Heart left ventricle (tissue), 16 donors: ENCODE results near the gene INSR. TPM values are rescaled to one million over a fixed set of nuclear protein-coding genes. Genes with fewer than 3 reads are reported as not detected.

ENCODE experiments used
- ATAC-seq, 4 donors: fragments of 200-7000 bp; cut with Tn5 transposase; one replicate each; pipeline ENCODE4 v1.9.1; 2020 to 2022; ENCODE audit warnings: moderate library complexity in 4 of 4, mild to moderate bottlenecking in 3 of 4, moderate number of reproducible peaks in 1 of 4
- DNase-seq, 5 donors: peaks; one replicate each; pipeline ENCODE4 v3.0.0-alpha.2; 2020
- H3K27ac ChIP-seq, 12 donors: fragments of 200-600 bp; sonication (generic) in 4 of 12; one replicate each; pipeline versions ENCODE4 v1.5.0 to v1.8.0; 2016 to 2022; ENCODE audit warnings: mild to moderate bottlenecking in 2 of 12
- H3K27me3 ChIP-seq, 9 donors: fragments of 200-600 bp; sonication (generic) in 2 of 9; one replicate each; pipeline versions ENCODE4 v1.5.1 to v1.8.0; 2016 to 2022; ENCODE audit warnings: mild to moderate bottlenecking in 3 of 9
- H3K36me3 ChIP-seq, 9 donors: fragments of 200-600 bp; sonication (generic) in 2 of 9; one replicate each; pipeline versions ENCODE4 v1.5.0 to v1.8.0; 2018 to 2022; ENCODE audit warnings: mild to moderate bottlenecking in 2 of 9
- H3K4me1 ChIP-seq, 12 donors: fragments of 200-600 bp; sonication (generic) in 4 of 12; one replicate each; pipeline versions ENCODE4 v1.5.0 to v1.8.0; 2016 to 2022; ENCODE audit warnings: mild to moderate bottlenecking in 3 of 12
- H3K4me3 ChIP-seq, 12 donors: fragments of 200-600 bp; sonication (generic) in 4 of 12; one replicate each; pipeline versions ENCODE4 v1.5.0 to v1.8.0; 2017 to 2022; ENCODE audit warnings: mild to moderate bottlenecking in 9 of 12, moderate library complexity in 4 of 12
- H3K9me3 ChIP-seq, 12 donors: fragments of 200-600 bp; sonication (generic) in 4 of 12; one replicate each; pipeline versions ENCODE4 v1.5.0 to v1.8.0; 2016 to 2022; ENCODE audit warnings: mild to moderate bottlenecking in 1 of 12
- CTCF ChIP-seq, 12 donors: fragments of 200-600 bp; sonication (generic) in 4 of 12; IDR thresholded peaks; one replicate each; pipeline versions ENCODE4 v1.5.0 to v1.8.0; 2018 to 2022; ENCODE audit warnings: antibody characterized with exemption in 12 of 12, mild to moderate bottlenecking in 5 of 12
- POLR2A ChIP-seq, 2 donors: fragments of 450-650 bp; IDR thresholded peaks; one replicate each; pipeline ENCODE4 v1.6.1; 2017; ENCODE audit warnings: antibody characterized with exemption in 2 of 2, mild to moderate bottlenecking in 2 of 2, moderate library complexity in 2 of 2
- WGBS, 4 donors: extraction: QIAGEN DNeasy Blood & Tissue Kit in 2 of 4; methylation state at CpG; one replicate each; pipeline versions ENCODE4 v1.1.5 to v1.1.7; 2013 to 2018; 5-methylcytosine and 5-hydroxymethylcytosine counted together
- intact Hi-C, 10 donors: fragments of 100-400 bp; cut with DNase I; formaldehyde crosslinking; loops; one replicate each; pipeline versions ENCODE4 v1.11.1 to v1.14.2; 2022
- polyA plus RNA-seq, 2 donors: library from polyadenylated mRNA; stranded (reverse); fragments of 200-250 nt; gene quantifications; one replicate each; pipeline ENCODE4 v1.2.3, GENCODE V29; 2013
- total RNA-seq, 9 donors: library from RNA; depleted of rRNA in 2 of 9; stranded (reverse); fragments of >200 nt in 2 of 9; fragmentation: NEBNext Ultra II Directional in 3 of 9; extraction: Animal tissue kit (Norgen Biotek cat#: 25700) in 3 of 9; gene quantifications; one replicate each; pipeline versions ENCODE4 v1.1.0 to v1.2.4, GENCODE V29; 2016 to 2023
- donor health status: ischemic (EF 13 %, LVEDD 7.1; RV severe dilation, severe dysfunction).
- donor health status: healthy with polysubstance abuse.
- donor health status: DM: no; HTN: yes; CAD: no.
- donor health status: DM: no; HTN: no; CAD: no.
- donor health status: ischemic (EF 25% LVEDD 6.9; RV normal size, moderate dysfunction).
- donor health status: ischemic (EF 25% LVEDD 5.7; RV mildly dilated, moderate dysfunction).
- donor health status: healthy.
- donor health status: DM: yes; HTN: yes; CAD: no.
- donor health status: ischemic (EF 35%, LVEDD 5.7; RV mildly dilated, moderate dysfunction).
- donor health status: nonischemic (EF 11% LVEDD 7.7; RV severe dilation, severe dysfunction).
- donor health status: DM: yes; HTN: yes; CAD: no.
- donor health status: PGD.
- donor health status: ischemic (EF 29% LVEDD 5.4; RV normal size, mild dysfunction).
- donor health status: nonischemic (EF 23%, LVEDD 6.1; RV moderate dilation, normal function).

The INSR gene
- total and polyA plus RNA-seq, 11 donors: 28.7 to 221 (median 98.8) TPM

- H3K4me1 ChIP-seq: peaks cover 0 to 60% (median 28%) of the 10 kb centered on the region in 12 donors
- no peaks in the 10 kb centered on the region for H3K9me3 ChIP-seq
- H3K36me3 ChIP-seq: peaks cover 0 to 8% (median 0%) of the 10 kb centered on the region in 9 donors
- no peak overlapping the region for H3K4me3 ChIP-seq
- ATAC-seq (peak in 3 of 4 donors; percentile 9 to 38 (median 24)), DNase-seq (no peak)
- H3K27ac ChIP-seq: peak overlapping the region in 8 of 12 donors; percentile 51 to 82 (median 62)
- 77 to 84% (median 82%) methylated on average over 10 of the region's 10 CpGs for WGBS, 4 donors
- TF ChIP-seq POLR2A (IDR thresholded peaks at IDR 0.05): no peak
- no peak for TF ChIP-seq CTCF (IDR thresholded peaks at IDR 0.05)
- intact Hi-C loops: no loop called here
- H3K27me3 ChIP-seq: no peaks in the 10 kb centered on the region
Measured at GRCh38 chr19:7187605-7188339, 106.4 kb downstream of the INSR start.

- H3K9me3 ChIP-seq: no peaks in the 10 kb centered on the region
- H3K36me3 ChIP-seq: peaks cover 0 to 8% (median 0%) of the 10 kb centered on the region in 9 donors
- no peak for TF ChIP-seq POLR2A (IDR thresholded peaks at IDR 0.05)
- no peaks in the 10 kb centered on the region for H3K27me3 ChIP-seq
- peak in 2 of 4 donors; percentile 12 to 64 for ATAC-seq
- peak overlapping the region; percentile 74 to 87 (median 82) for H3K27ac ChIP-seq
- peaks cover 10 to 65% (median 51%) of the 10 kb centered on the region in 12 donors for H3K4me1 ChIP-seq
- WGBS, 4 donors: 51 to 66% (median 54%) methylated on average over 5 of the region's 5 CpGs
- intact Hi-C loops: loop anchor here in 1 of 10 donors (2.0 kb wide), 1 partner anchor 24 kb away; no protein-coding TSS in a partner anchor
- H3K4me3 ChIP-seq: peak overlapping the region in 9 of 12 donors; percentile 5 to 30 (median 18)
- DNase-seq: no peak
Measured at GRCh38 chr19:7182489-7182888, 111.7 kb downstream of the INSR start.

- peaks cover 0 to 15% (median 0%) of the 10 kb centered on the region in 9 donors for H3K36me3 ChIP-seq
- intact Hi-C loops: no loop called here
- H3K9me3 ChIP-seq: no peaks in the 10 kb centered on the region
- peaks cover 10 to 67% (median 44%) of the 10 kb centered on the region in 12 donors for H3K4me1 ChIP-seq
- TF ChIP-seq CTCF (IDR thresholded peaks at IDR 0.05) (no peak), POLR2A (IDR thresholded peaks at IDR 0.05) (no peak)
- ATAC-seq (no peak), DNase-seq (no peak)
- no peak overlapping the region for H3K4me3 ChIP-seq
- H3K27ac ChIP-seq: peak overlapping the region in 4 of 12 donors; percentile 25 to 81 (median 41)
- whole genome bisulfite sequencing, 4 donors: 75 to 85% (median 77%) methylated on average over 3 of the region's 3 CpGs
- no peaks in the 10 kb centered on the region for H3K27me3 ChIP-seq
Measured at GRCh38 chr19:7179917-7180306, 114.3 kb downstream of the INSR start.

- WGBS, 4 donors: 48 to 71% (median 60%) methylated on average over 7 of the region's 7 CpGs
Measured at GRCh38 chr19:7177926-7178325, 116.3 kb downstream of the INSR start.

More at GRCh38 chr19:7177926-7178325, 116.3 kb downstream of the INSR start:
- Histone ChIP-seq H3K4me3 (no peak overlapping the region), H3K4me1 (peaks cover 5 to 54% (median 37%) of the 10 kb centered on the region in 12 donors), H3K27ac (peak overlapping the region in 5 of 12 donors; percentile 6 to 81 (median 27)), H3K27me3 (no peaks in the 10 kb centered on the region), H3K36me3 (peaks cover 0 to 26% (median 7%) of the 10 kb centered on the region in 9 donors), H3K9me3 (no peaks in the 10 kb centered on the region)
- TF ChIP-seq POLR2A (IDR thresholded peaks at IDR 0.05) (no peak), CTCF (IDR thresholded peaks at IDR 0.05) (no peak)
- intact Hi-C loops: no loop called here
- no peak for DNase-seq
- no peak for ATAC-seq
